Measurements from ENCODE around the gene NSMCE4A.

DNA sequence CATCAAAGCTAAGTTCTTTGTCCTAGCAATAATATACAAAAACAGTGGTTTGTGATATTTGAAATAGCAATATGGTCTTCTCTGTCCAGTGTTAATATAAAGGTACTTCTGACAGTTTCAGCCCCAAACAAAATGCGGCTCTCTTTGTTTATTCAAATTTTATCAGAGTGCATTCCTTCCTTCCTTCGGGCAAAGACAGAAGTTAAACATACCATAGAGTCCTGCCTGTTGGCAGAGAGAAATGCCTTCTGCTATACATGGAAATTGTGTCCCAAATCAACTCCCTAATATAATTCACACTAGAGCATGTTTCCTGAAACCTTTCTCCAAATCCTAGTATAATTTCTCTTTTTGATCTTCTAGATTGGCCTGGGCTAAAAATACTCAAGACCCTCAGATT is 26.0 kb downstream of the NSMCE4A start:
- TF ChIP-seq, protein P1, sequence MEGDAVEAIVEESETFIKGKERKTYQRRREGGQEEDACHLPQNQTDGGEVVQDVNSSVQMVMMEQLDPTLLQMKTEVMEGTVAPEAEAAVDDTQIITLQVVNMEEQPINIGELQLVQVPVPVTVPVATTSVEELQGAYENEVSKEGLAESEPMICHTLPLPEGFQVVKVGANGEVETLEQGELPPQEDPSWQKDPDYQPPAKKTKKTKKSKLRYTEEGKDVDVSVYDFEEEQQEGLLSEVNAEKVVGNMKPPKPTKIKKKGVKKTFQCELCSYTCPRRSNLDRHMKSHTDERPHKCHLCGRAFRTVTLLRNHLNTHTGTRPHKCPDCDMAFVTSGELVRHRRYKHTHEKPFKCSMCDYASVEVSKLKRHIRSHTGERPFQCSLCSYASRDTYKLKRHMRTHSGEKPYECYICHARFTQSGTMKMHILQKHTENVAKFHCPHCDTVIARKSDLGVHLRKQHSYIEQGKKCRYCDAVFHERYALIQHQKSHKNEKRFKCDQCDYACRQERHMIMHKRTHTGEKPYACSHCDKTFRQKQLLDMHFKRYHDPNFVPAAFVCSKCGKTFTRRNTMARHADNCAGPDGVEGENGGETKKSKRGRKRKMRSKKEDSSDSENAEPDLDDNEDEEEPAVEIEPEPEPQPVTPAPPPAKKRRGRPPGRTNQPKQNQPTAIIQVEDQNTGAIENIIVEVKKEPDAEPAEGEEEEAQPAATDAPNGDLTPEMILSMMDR (IDR thresholded peaks at IDR 0.05): no peak
- TF ChIP-seq POLR2A (IDR thresholded peaks at IDR 0.05) (no peak), POLR2AphosphoS5 (IDR thresholded peaks at IDR 0.05) (no peak), EP300 (IDR thresholded peaks at IDR 0.05) (no peak)

Data from sigmoid colon (tissue), 4 donors.